Neural cell (in vitro differentiated cells): Measurements from ENCODE around the gene UBE2F. TPM values are rescaled to one million over a fixed set of nuclear protein-coding genes. Genes with fewer than 3 reads are reported as not detected.
"Not testable (repeated sequence)": the region's sequence is repeated elsewhere in the genome, so short reads cannot be mapped to it uniquely, and the experiment has no call there.

Experiments
- H2AFZ ChIP-seq: fragments of 200-600, 300-800 bp; sonication (generic), shearing (Covaris generic); 2 replicates; pipeline ENCODE4 v1.6.0; 2014; ENCODE audit warnings: low read depth, mild to moderate bottlenecking, antibody characterized with exemption, low read length, moderate library complexity
- H3F3A ChIP-seq: fragments of 200-600 bp; shearing (Covaris generic); 2 replicates; pipeline ENCODE4 v1.6.1; 2016; ENCODE audit warnings: mild to moderate bottlenecking, moderate library complexity, mixed read lengths, antibody characterized with exemption, low read length; ENCODE audit not compliant: insufficient read depth, poor library complexity, severe bottlenecking
- H3K27ac ChIP-seq: fragments of 200-600, 300-800 bp; sonication (generic), shearing (Covaris generic); 2 replicates; pipeline ENCODE4 v1.5.1; 2014; ENCODE audit warnings: mild to moderate bottlenecking, low read length, moderate library complexity
- H3K27me3 ChIP-seq: fragments of 300-800, 200-600 bp; sonication (generic), shearing (Covaris generic); 2 replicates; pipeline ENCODE4 v1.6.0; 2014; ENCODE audit warnings: mild to moderate bottlenecking, low read depth, low read length, moderate library complexity; ENCODE audit not compliant: insufficient read depth
- H3K36me3 ChIP-seq: fragments of 300-800, 200-600 bp; sonication (generic), shearing (Covaris generic); 2 replicates; pipeline ENCODE4 v1.5.1; 2014; ENCODE audit warnings: mild to moderate bottlenecking, antibody characterized with exemption, low read length, moderate library complexity; ENCODE audit not compliant: insufficient read depth
- H3K4me2 ChIP-seq: fragments of 300-800, 200-600 bp; sonication (generic), shearing (Covaris generic); 2 replicates; pipeline ENCODE4 v1.6.0; 2014; ENCODE audit warnings: mild to moderate bottlenecking, low read length
- H3K4me3 ChIP-seq: fragments of 300-800, 200-600 bp; sonication (generic), shearing (Covaris generic); 2 replicates; pipeline ENCODE4 v1.5.1; 2014; ENCODE audit warnings: mild to moderate bottlenecking, low read length, moderate library complexity
- H3K79me2 ChIP-seq: fragments of 200-600 bp; shearing (Covaris generic); replicated peaks from 2 replicates; pipeline ENCODE4 v1.6.0; 2014; ENCODE audit warnings: mild to moderate bottlenecking, low read length, moderate library complexity; ENCODE audit not compliant: insufficient read depth
- H3K9ac ChIP-seq: fragments of 300-800, 200-600 bp; sonication (generic), shearing (Covaris generic); 2 replicates; pipeline ENCODE4 v1.6.1; 2016; ENCODE audit warnings: mild to moderate bottlenecking, low read length, mixed read lengths
- H3K9me2 ChIP-seq: fragments of 200-600 bp; shearing (Covaris generic); 2 replicates; pipeline ENCODE4 v1.6.1; 2016; ENCODE audit warnings: mild to moderate bottlenecking, low read length, mixed read lengths; ENCODE audit not compliant: insufficient read depth
- H3K9me3 ChIP-seq: fragments of 200-600, 300-800 bp; sonication (generic), shearing (Covaris generic); 2 replicates; pipeline ENCODE4 v1.6.1; 2016; ENCODE audit warnings: mild to moderate bottlenecking, mixed run types, low read length, moderate library complexity, mixed read lengths
- H4K20me1 ChIP-seq: fragments of 200-600 bp; shearing (Covaris generic); 2 replicates; pipeline ENCODE4 v1.6.1; 2016; ENCODE audit warnings: mild to moderate bottlenecking, mixed run types; ENCODE audit not compliant: insufficient read depth
- EP300 ChIP-seq: fragments of 450-650 bp; conservative IDR thresholded peaks from 2 replicates; pipeline ENCODE4 v1.6.1; 2014; ENCODE audit warnings: antibody characterized with exemption, mild to moderate bottlenecking, moderate library complexity; ENCODE audit not compliant: poor library complexity, severe bottlenecking
- EZH2 ChIP-seq: fragments of 200-600, 300-800 bp; shearing (Covaris generic), sonication (generic); IDR thresholded peaks from 2 replicates; pipeline ENCODE4 v1.6.1; 2014; ENCODE audit warnings: antibody characterized with exemption, low read length, borderline replicate concordance, mild to moderate bottlenecking; ENCODE audit not compliant: insufficient read depth, poor library complexity, severe bottlenecking
- MXI1 ChIP-seq: fragments of 450-650 bp; conservative IDR thresholded peaks from 2 replicates; pipeline ENCODE4 v1.6.1; 2014; ENCODE audit warnings: antibody characterized with exemption, mild to moderate bottlenecking; ENCODE audit not compliant: poor library complexity, severe bottlenecking
- POLR2AphosphoS5 ChIP-seq: IDR thresholded peaks from 2 replicates; pipeline ENCODE4 v1.6.1; 2012
- RAD21 ChIP-seq: fragments of 450-650 bp; conservative IDR thresholded peaks from 2 replicates; pipeline ENCODE4 v1.6.1; 2014; ENCODE audit warnings: antibody characterized with exemption, mild to moderate bottlenecking, moderate library complexity
- SMC3 ChIP-seq: fragments of 450-650 bp; conservative IDR thresholded peaks from 2 replicates; pipeline ENCODE4 v1.6.1; 2014; ENCODE audit warnings: antibody characterized with exemption, mild to moderate bottlenecking, moderate library complexity; ENCODE audit not compliant: poor library complexity
- TAF1 ChIP-seq: IDR thresholded peaks from 2 replicates; pipeline ENCODE4 v1.6.1; 2012; ENCODE audit warnings: low read depth
- polyA plus RNA-seq: library from polyadenylated mRNA; depleted of rRNA; stranded (reverse); fragments of >200 nt; gene quantifications from 2 replicates; pipeline ENCODE4 v1.2.3, GENCODE V29; 2014
- TF ChIP-seq, protein P1 (sequence below): fragments of 450-650 bp; IDR thresholded peaks from 2 replicates; pipeline ENCODE4 v1.5.1; 2014; ENCODE audit warnings: antibody characterized with exemption, mild to moderate bottlenecking, moderate library complexity; ENCODE audit not compliant: poor library complexity, severe bottlenecking
- TF ChIP-seq, protein P2 (sequence below): IDR thresholded peaks from 2 replicates; pipeline ENCODE4 v1.6.1; 2012; ENCODE audit warnings: borderline replicate concordance

UBE2F gene
- polyA plus RNA-seq, 1 donor from 2014 or later: 65.7 TPM

GRCh38 chr2:237946423-237946822, 20.4 kb upstream of the UBE2F start:
- H3K36me3 ChIP-seq: no peaks in the 10 kb centered on the region
- H3K9me3 ChIP-seq: no peaks in the 10 kb centered on the region
- no peaks in the 10 kb centered on the region for H3K79me2 ChIP-seq
- no peak overlapping the region for H3K9ac ChIP-seq
- H3K27ac ChIP-seq: no peak overlapping the region
- no peaks in the 10 kb centered on the region for H4K20me1 ChIP-seq
- no peaks in the 10 kb centered on the region for H3K27me3 ChIP-seq
- H3K9me2 ChIP-seq: no peaks in the 10 kb centered on the region
- H3K4me2 ChIP-seq: no peak overlapping the region
- TF ChIP-seq POLR2AphosphoS5: no peak
- TF ChIP-seq MXI1: no peak
- TF ChIP-seq, protein P1, sequence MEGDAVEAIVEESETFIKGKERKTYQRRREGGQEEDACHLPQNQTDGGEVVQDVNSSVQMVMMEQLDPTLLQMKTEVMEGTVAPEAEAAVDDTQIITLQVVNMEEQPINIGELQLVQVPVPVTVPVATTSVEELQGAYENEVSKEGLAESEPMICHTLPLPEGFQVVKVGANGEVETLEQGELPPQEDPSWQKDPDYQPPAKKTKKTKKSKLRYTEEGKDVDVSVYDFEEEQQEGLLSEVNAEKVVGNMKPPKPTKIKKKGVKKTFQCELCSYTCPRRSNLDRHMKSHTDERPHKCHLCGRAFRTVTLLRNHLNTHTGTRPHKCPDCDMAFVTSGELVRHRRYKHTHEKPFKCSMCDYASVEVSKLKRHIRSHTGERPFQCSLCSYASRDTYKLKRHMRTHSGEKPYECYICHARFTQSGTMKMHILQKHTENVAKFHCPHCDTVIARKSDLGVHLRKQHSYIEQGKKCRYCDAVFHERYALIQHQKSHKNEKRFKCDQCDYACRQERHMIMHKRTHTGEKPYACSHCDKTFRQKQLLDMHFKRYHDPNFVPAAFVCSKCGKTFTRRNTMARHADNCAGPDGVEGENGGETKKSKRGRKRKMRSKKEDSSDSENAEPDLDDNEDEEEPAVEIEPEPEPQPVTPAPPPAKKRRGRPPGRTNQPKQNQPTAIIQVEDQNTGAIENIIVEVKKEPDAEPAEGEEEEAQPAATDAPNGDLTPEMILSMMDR: no peak
- TF ChIP-seq RAD21: no peak
- no peaks in the 10 kb centered on the region for H3F3A ChIP-seq
- no peak overlapping the region for H2AFZ ChIP-seq
- no peak overlapping the region for H3K4me3 ChIP-seq

GRCh38 chr2:237951354-237951753, 15.5 kb upstream of the UBE2F start:
- H3K4me2 ChIP-seq, H3K9me3 ChIP-seq, H3K9ac ChIP-seq, H4K20me1 ChIP-seq, H3K79me2 ChIP-seq, H3F3A ChIP-seq, H3K27me3 ChIP-seq, H3K4me3 ChIP-seq, H3K9me2 ChIP-seq, H3K27ac ChIP-seq, H3K36me3 ChIP-seq, H2AFZ ChIP-seq: not testable (repeated sequence)

- Histone ChIP-seq H3K9ac (no peak overlapping the region), H3K9me3 (no peaks in the 10 kb centered on the region), H3K36me3 (no peaks in the 10 kb centered on the region), H3K27ac (no peak overlapping the region), H2AFZ (no peak overlapping the region), H4K20me1 (no peaks in the 10 kb centered on the region), H3K4me2 (no peak overlapping the region), H3K4me3 (no peak overlapping the region), H3K9me2 (no peaks in the 10 kb centered on the region), H3F3A (no peaks in the 10 kb centered on the region), H3K79me2 (no peaks in the 10 kb centered on the region), H3K27me3 (peaks cover 10% of the 10 kb centered on the region)
- no peak for TF ChIP-seq TAF1
- no peak for TF ChIP-seq MXI1
- no peak for TF ChIP-seq SMC3
- no peak for TF ChIP-seq EZH2
- no peak for TF ChIP-seq POLR2AphosphoS5
- TF ChIP-seq, protein P1: no peak
- TF ChIP-seq EP300: no peak
- no peak for TF ChIP-seq RAD21
- TF ChIP-seq, protein P2, sequence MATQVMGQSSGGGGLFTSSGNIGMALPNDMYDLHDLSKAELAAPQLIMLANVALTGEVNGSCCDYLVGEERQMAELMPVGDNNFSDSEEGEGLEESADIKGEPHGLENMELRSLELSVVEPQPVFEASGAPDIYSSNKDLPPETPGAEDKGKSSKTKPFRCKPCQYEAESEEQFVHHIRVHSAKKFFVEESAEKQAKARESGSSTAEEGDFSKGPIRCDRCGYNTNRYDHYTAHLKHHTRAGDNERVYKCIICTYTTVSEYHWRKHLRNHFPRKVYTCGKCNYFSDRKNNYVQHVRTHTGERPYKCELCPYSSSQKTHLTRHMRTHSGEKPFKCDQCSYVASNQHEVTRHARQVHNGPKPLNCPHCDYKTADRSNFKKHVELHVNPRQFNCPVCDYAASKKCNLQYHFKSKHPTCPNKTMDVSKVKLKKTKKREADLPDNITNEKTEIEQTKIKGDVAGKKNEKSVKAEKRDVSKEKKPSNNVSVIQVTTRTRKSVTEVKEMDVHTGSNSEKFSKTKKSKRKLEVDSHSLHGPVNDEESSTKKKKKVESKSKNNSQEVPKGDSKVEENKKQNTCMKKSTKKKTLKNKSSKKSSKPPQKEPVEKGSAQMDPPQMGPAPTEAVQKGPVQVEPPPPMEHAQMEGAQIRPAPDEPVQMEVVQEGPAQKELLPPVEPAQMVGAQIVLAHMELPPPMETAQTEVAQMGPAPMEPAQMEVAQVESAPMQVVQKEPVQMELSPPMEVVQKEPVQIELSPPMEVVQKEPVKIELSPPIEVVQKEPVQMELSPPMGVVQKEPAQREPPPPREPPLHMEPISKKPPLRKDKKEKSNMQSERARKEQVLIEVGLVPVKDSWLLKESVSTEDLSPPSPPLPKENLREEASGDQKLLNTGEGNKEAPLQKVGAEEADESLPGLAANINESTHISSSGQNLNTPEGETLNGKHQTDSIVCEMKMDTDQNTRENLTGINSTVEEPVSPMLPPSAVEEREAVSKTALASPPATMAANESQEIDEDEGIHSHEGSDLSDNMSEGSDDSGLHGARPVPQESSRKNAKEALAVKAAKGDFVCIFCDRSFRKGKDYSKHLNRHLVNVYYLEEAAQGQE: no peak
Measured at GRCh38 chr2:237951878-237952277, 14.9 kb upstream of the UBE2F start.
